ENCODE results near the gene FCN1.

GRCh38 chr9:134913041-134913712 is 4.5 kb downstream of the FCN1 start:
- TF ChIP-seq CTCF (IDR thresholded peaks at IDR 0.05): no peak
- no peak for TF ChIP-seq POLR2A (IDR thresholded peaks at IDR 0.05)
